VCaP (cell line): ENCODE measurements around the gene NDUFB11.

Experiments
- H3K27ac ChIP-seq: fragments of 450-650 bp; 2 replicates; pipeline ENCODE4 v1.5.1; 2017
- CTCF ChIP-seq: fragments of 450-650 bp; conservative IDR thresholded peaks from 2 replicates; pipeline ENCODE4 v1.5.1; 2017; ENCODE audit warnings: mild to moderate bottlenecking, moderate library complexity

NDUFB11 gene

GRCh38 chrX:47179928-47180255 is 35.4 kb upstream of the NDUFB11 start:
- no peak for TF ChIP-seq CTCF
- H3K27ac ChIP-seq = no peak overlapping the region

DNA sequence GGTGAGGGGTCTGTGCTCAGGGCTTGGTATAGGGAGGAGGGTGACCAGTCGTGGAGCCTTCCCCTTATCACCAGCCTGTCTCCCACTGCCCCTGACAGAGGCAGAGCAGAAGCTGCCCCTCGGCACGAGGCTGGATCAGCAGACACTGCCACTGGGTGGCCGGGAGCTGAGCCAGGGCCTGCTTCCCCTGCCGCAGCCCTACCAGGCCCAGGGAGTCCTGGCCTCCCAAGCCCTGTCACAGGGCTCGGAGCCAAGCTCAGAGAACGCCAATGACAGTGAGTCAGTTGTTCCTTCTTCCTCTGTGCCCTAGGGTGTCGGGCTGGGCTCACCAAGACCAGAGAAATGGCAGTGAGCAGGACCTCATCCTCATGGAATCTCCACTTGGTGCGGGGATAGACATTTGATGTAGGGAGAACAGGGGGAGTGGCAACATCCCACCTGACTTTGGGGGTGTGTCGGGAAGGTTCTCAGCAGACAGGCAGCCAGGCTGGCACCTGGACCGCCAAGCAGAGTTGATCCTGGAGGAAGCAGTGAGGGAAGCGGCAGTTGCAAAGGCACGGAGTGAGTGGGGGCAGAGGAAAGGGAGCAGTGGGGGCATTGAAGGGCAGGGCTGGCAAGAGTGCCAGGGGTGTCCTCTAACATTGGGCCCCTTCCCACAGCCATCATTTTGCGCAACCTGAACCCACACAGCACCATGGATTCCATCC is 34.9 kb upstream of the NDUFB11 start:
- no peak for TF ChIP-seq CTCF
- no peak overlapping the region for H3K27ac ChIP-seq

GRCh38 chrX:47178337-47178736 is 33.8 kb upstream of the NDUFB11 start:
- TF ChIP-seq CTCF = no peak
- H3K27ac ChIP-seq = no peak overlapping the region

DNA sequence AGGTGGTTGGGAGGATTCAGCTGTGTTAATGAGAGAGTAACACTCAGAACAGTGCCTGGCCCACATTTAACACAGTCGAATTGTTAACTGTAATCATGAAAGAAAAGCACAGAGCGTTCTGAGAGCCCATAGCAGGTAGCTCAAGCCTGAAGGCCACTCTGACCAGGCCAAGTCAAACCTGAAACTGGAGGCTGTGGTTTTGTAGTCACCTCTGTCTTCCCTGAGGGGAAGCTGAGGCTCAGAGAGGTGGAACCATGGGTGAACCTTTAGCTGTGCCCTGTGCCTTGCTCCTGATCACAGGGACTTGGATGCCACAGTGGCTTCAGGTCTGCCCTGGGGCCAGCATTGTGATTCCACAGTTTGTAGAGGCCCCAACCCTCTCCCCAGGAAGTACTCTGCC is 32.6 kb upstream of the NDUFB11 start:
- TF ChIP-seq CTCF = no peak
- H3K27ac ChIP-seq = no peak overlapping the region

- TF ChIP-seq CTCF = no peak
- no peak overlapping the region for H3K27ac ChIP-seq
Measured at GRCh38 chrX:47176101-47176740, 31.7 kb upstream of the NDUFB11 start.

DNA sequence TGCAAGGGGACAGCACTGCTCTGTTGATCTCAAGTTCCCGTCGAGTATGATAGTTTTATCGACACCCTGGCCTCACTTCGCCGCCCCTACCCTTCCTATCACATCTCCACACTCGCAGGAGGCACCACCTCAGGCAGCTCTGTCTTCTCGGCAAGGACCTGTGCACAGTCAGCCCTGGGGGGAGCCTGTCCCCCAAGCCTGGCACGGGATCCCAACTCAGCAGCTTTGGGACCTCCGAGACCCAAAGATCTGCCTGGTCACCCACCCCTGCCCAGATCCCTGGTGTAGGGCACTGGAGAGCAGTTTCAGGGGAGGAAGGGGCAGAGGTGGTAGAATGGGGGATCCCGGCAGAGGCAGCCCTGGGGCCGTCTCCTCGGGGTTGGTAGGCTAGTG is 31.1 kb upstream of the NDUFB11 start:
- no peak overlapping the region for H3K27ac ChIP-seq
- no peak for TF ChIP-seq CTCF

GRCh38 chrX:47174846-47175587 is 30.5 kb upstream of the NDUFB11 start:
- no peak for TF ChIP-seq CTCF

More at GRCh38 chrX:47174846-47175587, 30.5 kb upstream of the NDUFB11 start:
- H3K27ac ChIP-seq = no peak overlapping the region
